Stimulated activated naive CD8-positive, alpha-beta T cell treated with anti-CD3 and anti-CD28 coated beads, Interleukin-15, amount 100 ng/mL, for 72 hours (primary cell): ENCODE results near the gene UCP2.
"Not testable (repeated sequence)": the region's sequence is repeated elsewhere in the genome, so short reads cannot be mapped to it uniquely, and the experiment has no call there.

Experiments used
- ATAC-seq: fragments of 150-1000 bp; cut with Tn5 transposase; 2 replicates; pipeline ENCODE4 v1.10.0; 2021; ENCODE audit warnings: mild to moderate bottlenecking, moderate library complexity
- DNase-seq, 2 donors: peaks; one replicate each; pipeline ENCODE4 v3.0.0; 2021 to 2022
- H3K27ac Mint-ChIP-seq, 2 donors: one replicate each; pipeline ENCODE4 v1.8.0; 2022; ENCODE audit warnings: mild to moderate bottlenecking in 2 of 2, mixed read lengths in 2 of 2, moderate library complexity in 2 of 2
- H3K27me3 Mint-ChIP-seq: one replicate; pipeline ENCODE4 v1.8.0; 2022; ENCODE audit warnings: mixed read lengths
- H3K4me1 Mint-ChIP-seq: one replicate; pipeline ENCODE4 v1.8.0; 2022; ENCODE audit warnings: mild to moderate bottlenecking, mixed read lengths
- H3K4me3 Mint-ChIP-seq, 2 donors: one replicate each; pipeline ENCODE4 v1.8.0; 2022; ENCODE audit warnings: mild to moderate bottlenecking in 2 of 2, mixed read lengths in 2 of 2, moderate library complexity in 1 of 2
- H3K9me3 Mint-ChIP-seq, 2 donors: one replicate each; pipeline ENCODE4 v1.8.0; 2022; ENCODE audit warnings: mixed read lengths in 2 of 2

The UCP2 gene

GRCh38 chr11:73949912-73950311 is 32.7 kb downstream of the UCP2 start:
- DNase-seq (no peak), ATAC-seq (no peak)
- H3K4me3 Mint-ChIP-seq = no peak overlapping the region
- no peaks in the 10 kb centered on the region for H3K9me3 Mint-ChIP-seq
- no peaks in the 10 kb centered on the region for H3K4me1 Mint-ChIP-seq
- H3K27me3 Mint-ChIP-seq = no peaks in the 10 kb centered on the region
- no peak overlapping the region for H3K27ac Mint-ChIP-seq

- Mint-ChIP-seq H3K4me3 (no peak overlapping the region), H3K9me3 (no peaks in the 10 kb centered on the region), H3K27me3 (no peaks in the 10 kb centered on the region), H3K4me1 (no peaks in the 10 kb centered on the region), H3K27ac (peak overlapping the region in 1 of 2 donors; percentile 2)
- DNase-seq (no peak), ATAC-seq (no peak)
Observed at GRCh38 chr11:73949246-73949645, 33.4 kb downstream of the UCP2 start.

GRCh38 chr11:73946798-73947458 is 35.7 kb downstream of the UCP2 start:
- DNase-seq (no peak), ATAC-seq (no peak)
- no peak overlapping the region for H3K4me3 Mint-ChIP-seq
- H3K4me1 Mint-ChIP-seq = no peaks in the 10 kb centered on the region
- H3K9me3 Mint-ChIP-seq = no peaks in the 10 kb centered on the region
- H3K27me3 Mint-ChIP-seq = no peaks in the 10 kb centered on the region
- H3K27ac Mint-ChIP-seq = no peak overlapping the region

GRCh38 chr11:73945396-73945795 is 37.2 kb downstream of the UCP2 start:
- DNase-seq = no peak
- Mint-ChIP-seq H3K27ac (no peak overlapping the region), H3K9me3 (no peaks in the 10 kb centered on the region), H3K4me3 (no peak overlapping the region), H3K4me1 (no peaks in the 10 kb centered on the region), H3K27me3 (no peaks in the 10 kb centered on the region)
- no peak for ATAC-seq

GRCh38 chr11:73944901-73945300 is 37.7 kb downstream of the UCP2 start:
- ATAC-seq (no peak), DNase-seq (no peak)
- Mint-ChIP-seq H3K9me3 (no peaks in the 10 kb centered on the region), H3K27ac (no peak overlapping the region), H3K4me3 (no peak overlapping the region), H3K27me3 (no peaks in the 10 kb centered on the region), H3K4me1 (no peaks in the 10 kb centered on the region)

- Mint-ChIP-seq H3K4me3 (no peak overlapping the region), H3K27me3 (no peaks in the 10 kb centered on the region), H3K4me1 (peaks cover under 1% of the 10 kb centered on the region), H3K27ac (no peak overlapping the region), H3K9me3 (no peaks in the 10 kb centered on the region)
- no peak for ATAC-seq
- no peak for DNase-seq
Observed at GRCh38 chr11:73944085-73944484, 38.6 kb downstream of the UCP2 start.

- Mint-ChIP-seq H3K9me3 (peaks cover 0 to 8% of the 10 kb centered on the region in 2 donors), H3K27ac (no peak overlapping the region), H3K27me3 (no peaks in the 10 kb centered on the region), H3K4me1 (peaks cover 6% of the 10 kb centered on the region), H3K4me3 (no peak overlapping the region)
- DNase-seq (no peak), ATAC-seq (no peak)
Observed at GRCh38 chr11:73942010-73942409, 40.6 kb downstream of the UCP2 start.

- no peak overlapping the region for H3K27ac Mint-ChIP-seq
- ATAC-seq = no peak
- DNase-seq = no peak
- H3K4me1 Mint-ChIP-seq = peaks cover 6% of the 10 kb centered on the region
- H3K9me3 Mint-ChIP-seq = peaks cover 0 to 8% of the 10 kb centered on the region in 2 donors
- no peak overlapping the region for H3K4me3 Mint-ChIP-seq
- H3K27me3 Mint-ChIP-seq = no peaks in the 10 kb centered on the region
Observed at GRCh38 chr11:73940801-73941570, 41.7 kb downstream of the UCP2 start.

GRCh38 chr11:73939096-73939495 is 43.5 kb downstream of the UCP2 start:
- H3K4me1 Mint-ChIP-seq = peaks cover 6% of the 10 kb centered on the region
- ATAC-seq (no peak), DNase-seq (no peak)
- H3K27me3 Mint-ChIP-seq = no peaks in the 10 kb centered on the region
- H3K4me3 Mint-ChIP-seq = no peak overlapping the region
- peaks cover 0 to 8% of the 10 kb centered on the region in 2 donors for H3K9me3 Mint-ChIP-seq
- no peak overlapping the region for H3K27ac Mint-ChIP-seq

GRCh38 chr11:73936047-73936446 is 46.6 kb downstream of the UCP2 start:
- H3K27me3 Mint-ChIP-seq, DNase-seq, ATAC-seq, H3K4me3 Mint-ChIP-seq, H3K9me3 Mint-ChIP-seq, H3K27ac Mint-ChIP-seq, H3K4me1 Mint-ChIP-seq: not testable (repeated sequence)

- Mint-ChIP-seq H3K27ac (no peak overlapping the region), H3K4me1 (no peaks in the 10 kb centered on the region), H3K27me3 (no peaks in the 10 kb centered on the region), H3K4me3 (no peak overlapping the region), H3K9me3 (no peaks in the 10 kb centered on the region)
- DNase-seq = no peak
- no peak for ATAC-seq
Observed at GRCh38 chr11:73932781-73933180, 49.9 kb downstream of the UCP2 start.

- no peak overlapping the region for H3K27ac Mint-ChIP-seq
- ATAC-seq = no peak
- DNase-seq = no peak
- H3K27me3 Mint-ChIP-seq = no peaks in the 10 kb centered on the region
- H3K4me1 Mint-ChIP-seq = no peaks in the 10 kb centered on the region
- H3K9me3 Mint-ChIP-seq = no peaks in the 10 kb centered on the region
- no peak overlapping the region for H3K4me3 Mint-ChIP-seq
Observed at GRCh38 chr11:73931951-73932350, 50.7 kb downstream of the UCP2 start.

GRCh38 chr11:73931039-73931645 is 51.5 kb downstream of the UCP2 start:
- H3K9me3 Mint-ChIP-seq = no peaks in the 10 kb centered on the region
- H3K4me3 Mint-ChIP-seq = no peak overlapping the region
- H3K27me3 Mint-ChIP-seq = no peaks in the 10 kb centered on the region
- H3K27ac Mint-ChIP-seq = no peak overlapping the region
- DNase-seq (peak; percentile 18 to 24), ATAC-seq (peak; percentile 79)
- no peaks in the 10 kb centered on the region for H3K4me1 Mint-ChIP-seq

GRCh38 chr11:73929388-73929787 is 53.3 kb downstream of the UCP2 start:
- H3K4me1 Mint-ChIP-seq = no peaks in the 10 kb centered on the region
- no peak overlapping the region for H3K4me3 Mint-ChIP-seq
- H3K27ac Mint-ChIP-seq = peak overlapping the region in 1 of 2 donors; percentile 34

More at GRCh38 chr11:73929388-73929787, 53.3 kb downstream of the UCP2 start:
- Mint-ChIP-seq H3K9me3 (no peaks in the 10 kb centered on the region), H3K27me3 (no peaks in the 10 kb centered on the region)
- ATAC-seq (no peak), DNase-seq (no peak)
